Measurements from ENCODE around the gene EIF3D.
A peak's percentile ranks its signal among the peaks of the same experiment; 100 is the strongest.

GRCh38 chr22:36506637-36507517 is 22.1 kb downstream of the EIF3D start, which contains the start of gene FOXRED2:
- TF ChIP-seq CTCF (conservative IDR thresholded peaks at IDR 0.05; ENCODE audit: low read depth, low read length) (no peak), POLR2A (IDR thresholded peaks at IDR 0.05; ENCODE audit: low read depth, low read length) (peak; percentile 56; the same call in 1 of the 2 replicates), RCOR1 (IDR thresholded peaks at IDR 0.05; ENCODE audit: insufficient replicate concordance, low read length) (no peak), MAFK (IDR thresholded peaks at IDR 0.05; ENCODE audit: low read depth, low read length) (no peak), RFX5 (IDR thresholded peaks at IDR 0.05; ENCODE audit: low read depth, low read length) (no peak), MXI1 (IDR thresholded peaks at IDR 0.05; ENCODE audit: borderline replicate concordance, low read depth, low read length) (0 out of 2 replicates have a peak, but pooled peaks have one; percentile 15), RAD21 (IDR thresholded peaks at IDR 0.05; ENCODE audit: low read length) (no peak), CEBPB (IDR thresholded peaks at IDR 0.05; ENCODE audit: low read depth, low read length) (no peak), SMC3 (IDR thresholded peaks at IDR 0.05; ENCODE audit: low read depth, low read length) (no peak)
- TF ChIP-seq, protein P1, sequence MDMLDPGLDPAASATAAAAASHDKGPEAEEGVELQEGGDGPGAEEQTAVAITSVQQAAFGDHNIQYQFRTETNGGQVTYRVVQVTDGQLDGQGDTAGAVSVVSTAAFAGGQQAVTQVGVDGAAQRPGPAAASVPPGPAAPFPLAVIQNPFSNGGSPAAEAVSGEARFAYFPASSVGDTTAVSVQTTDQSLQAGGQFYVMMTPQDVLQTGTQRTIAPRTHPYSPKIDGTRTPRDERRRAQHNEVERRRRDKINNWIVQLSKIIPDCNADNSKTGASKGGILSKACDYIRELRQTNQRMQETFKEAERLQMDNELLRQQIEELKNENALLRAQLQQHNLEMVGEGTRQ (IDR thresholded peaks at IDR 0.05; ENCODE audit: low read depth, low read length) = peak; percentile 97

All from IMR-90 (cell line).